Body of pancreas (tissue), 4 donors: Measurements from ENCODE around the gene USP32.
"Not testable (repeated sequence)": the region's sequence is repeated elsewhere in the genome, so short reads cannot be mapped to it uniquely, and the experiment has no call there.

ENCODE experiments used
- CTCF ChIP-seq, 7 experiments: fragments of 450-650 bp in 4 of 7; fragments of 200-600 bp in 3 of 7; sonication (generic) in 3 of 7; IDR thresholded peaks; one replicate each; pipeline ENCODE4 v1.5.1; 2016 to 2019; ENCODE audit warnings: antibody characterized with exemption in 7 of 7
- POLR2A ChIP-seq, 3 donors: fragments of 450-650 bp; IDR thresholded peaks; one replicate each; pipeline ENCODE4 v1.6.1; 2016; ENCODE audit warnings: antibody characterized with exemption in 3 of 3, mild to moderate bottlenecking in 2 of 3

DNA sequence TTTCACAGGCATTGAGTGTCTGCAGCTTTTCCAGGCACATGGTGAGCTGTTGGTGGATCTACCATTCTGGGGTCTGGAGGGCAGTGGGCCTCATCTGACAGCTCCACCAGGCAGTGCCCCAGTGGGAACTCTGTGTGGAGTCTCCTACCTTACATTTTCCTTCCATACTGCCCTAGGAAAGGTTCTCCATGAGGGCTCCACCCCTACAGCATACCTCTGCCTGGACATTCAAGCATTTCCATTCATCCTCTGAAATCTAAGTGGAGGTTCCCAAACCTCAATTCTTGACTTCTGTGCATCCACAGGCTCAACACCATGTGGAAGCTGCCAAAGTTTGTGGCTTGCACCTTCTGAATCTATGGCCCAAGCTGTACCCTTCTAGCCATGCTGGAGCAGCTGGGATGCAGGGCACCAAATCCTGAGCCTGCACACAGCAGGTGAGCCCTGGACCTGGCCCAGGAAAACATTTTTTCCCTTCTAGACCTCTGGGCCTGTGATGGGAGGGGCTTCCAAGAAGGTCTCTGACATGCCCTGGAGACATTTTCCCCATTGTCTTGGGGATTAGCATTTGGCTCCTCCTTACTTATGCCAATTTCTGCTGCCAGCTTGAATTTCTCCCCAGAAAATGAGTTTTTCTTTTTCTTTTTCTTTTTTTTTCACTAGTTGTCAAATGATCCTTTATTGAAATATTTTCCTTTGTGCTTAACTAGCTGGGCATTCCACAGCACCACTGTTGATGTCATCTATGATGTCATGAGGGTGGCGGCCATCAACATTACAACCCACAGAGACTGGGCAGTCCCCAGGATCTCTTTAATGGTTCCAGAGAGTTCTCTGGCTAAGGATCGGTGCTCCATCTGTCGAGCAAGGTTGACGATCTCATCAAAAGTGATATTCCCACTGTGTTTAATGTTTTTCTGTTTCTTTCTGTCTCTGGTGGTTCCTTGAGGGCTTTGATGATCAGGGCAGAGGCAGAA, 41.4 kb upstream of the USP32 start:
- not testable (repeated sequence) for TF ChIP-seq CTCF, POLR2A (IDR thresholded peaks at IDR 0.05)
